ENCODE results near the gene BDH2. TPM values are rescaled to one million over a fixed set of nuclear protein-coding genes. Genes with fewer than 3 reads are reported as not detected.

The BDH2 gene
- total RNA-seq, 2 donors from 2014 or later = 62.2 to 63.0 TPM

GRCh38 chr4:103097112-103097511 lies 2.5 kb downstream of the BDH2 start:
- Histone ChIP-seq H3K9me3 (no peaks in the 10 kb centered on the region), H3K27me3 (replicated peaks; ENCODE audit: insufficient read depth) (no peaks in the 10 kb centered on the region), H3K36me3 (no peaks in the 10 kb centered on the region), H3K27ac (no peak overlapping the region), H3K4me3 (no peak overlapping the region), H3K4me1 (ENCODE audit: control insufficient read depth in 1 of 2, low read depth in 2 of 2) (peaks cover 0 to 32% of the 10 kb centered on the region in 2 donors)
- no peak for TF ChIP-seq CTCF (IDR thresholded peaks at IDR 0.05)
- no peak for ATAC-seq (ENCODE audit: insufficient number of reproducible peaks, low FRiP score, low read depth)
- no peak for DNase-seq (ENCODE audit: low spot score)

- no peak for TF ChIP-seq CTCF (IDR thresholded peaks at IDR 0.05)
- Histone ChIP-seq H3K4me3 (no peak overlapping the region), H3K36me3 (peaks cover 11% of the 10 kb centered on the region), H3K9me3 (no peaks in the 10 kb centered on the region), H3K27ac (no peak overlapping the region), H3K4me1 (ENCODE audit: control insufficient read depth in 1 of 2, low read depth in 2 of 2) (peaks cover 0 to 36% of the 10 kb centered on the region in 2 donors), H3K27me3 (replicated peaks; ENCODE audit: insufficient read depth) (no peaks in the 10 kb centered on the region)
- no peak for ATAC-seq (ENCODE audit: insufficient number of reproducible peaks, low FRiP score, low read depth)
- no peak for DNase-seq (ENCODE audit: low spot score)
Measured at GRCh38 chr4:103095080-103095479, 4.6 kb downstream of the BDH2 start.

GRCh38 chr4:103092245-103092644 lies 7.4 kb downstream of the BDH2 start:
- no peaks in the 10 kb centered on the region for H3K9me3 ChIP-seq
- H3K27me3 ChIP-seq (replicated peaks; ENCODE audit: insufficient read depth) = no peaks in the 10 kb centered on the region
- H3K4me3 ChIP-seq = no peak overlapping the region
- no peak overlapping the region for H3K27ac ChIP-seq
- H3K36me3 ChIP-seq = peaks cover 22% of the 10 kb centered on the region
- ATAC-seq (ENCODE audit: insufficient number of reproducible peaks, low FRiP score, low read depth) (no peak), DNase-seq (ENCODE audit: low spot score) (no peak)
- TF ChIP-seq CTCF (IDR thresholded peaks at IDR 0.05) = no peak
- H3K4me1 ChIP-seq (ENCODE audit: control insufficient read depth in 1 of 2, low read depth in 2 of 2) = peaks cover 0 to 18% of the 10 kb centered on the region in 2 donors

GRCh38 chr4:103091601-103092223 lies 7.9 kb downstream of the BDH2 start:
- H3K36me3 ChIP-seq = peaks cover 24% of the 10 kb centered on the region
- peak; percentile 17 for TF ChIP-seq CTCF (IDR thresholded peaks at IDR 0.05)
- no peak for ATAC-seq (ENCODE audit: insufficient number of reproducible peaks, low FRiP score, low read depth)

GRCh38 chr4:103089481-103089880 lies 10.2 kb downstream of the BDH2 start:
- peaks cover 33% of the 10 kb centered on the region for H3K36me3 ChIP-seq
- DNase-seq (ENCODE audit: low spot score) = no peak
- no peak for TF ChIP-seq CTCF (IDR thresholded peaks at IDR 0.05)
- no peaks in the 10 kb centered on the region for H3K9me3 ChIP-seq
- ATAC-seq (ENCODE audit: insufficient number of reproducible peaks, low FRiP score, low read depth) = no peak
- H3K4me1 ChIP-seq (ENCODE audit: control insufficient read depth in 1 of 2, low read depth in 2 of 2) = peaks cover 0 to 12% of the 10 kb centered on the region in 2 donors
- no peak overlapping the region for H3K27ac ChIP-seq
- H3K4me3 ChIP-seq = no peak overlapping the region
- H3K27me3 ChIP-seq (replicated peaks; ENCODE audit: insufficient read depth) = no peaks in the 10 kb centered on the region

More at GRCh38 chr4:103091601-103092223, 7.9 kb downstream of the BDH2 start:
- H3K9me3 ChIP-seq = no peaks in the 10 kb centered on the region
- H3K4me1 ChIP-seq (ENCODE audit: control insufficient read depth in 1 of 2, low read depth in 2 of 2) = peaks cover 0 to 12% of the 10 kb centered on the region in 2 donors
- H3K27me3 ChIP-seq (replicated peaks; ENCODE audit: insufficient read depth) = no peaks in the 10 kb centered on the region
- no peak for DNase-seq (ENCODE audit: low spot score)
- H3K27ac ChIP-seq = no peak overlapping the region
- H3K4me3 ChIP-seq = no peak overlapping the region

All from thoracic aorta (tissue), 2 donors.